ENCODE results near the gene TNIP3.

Gene TNIP3

DNA sequence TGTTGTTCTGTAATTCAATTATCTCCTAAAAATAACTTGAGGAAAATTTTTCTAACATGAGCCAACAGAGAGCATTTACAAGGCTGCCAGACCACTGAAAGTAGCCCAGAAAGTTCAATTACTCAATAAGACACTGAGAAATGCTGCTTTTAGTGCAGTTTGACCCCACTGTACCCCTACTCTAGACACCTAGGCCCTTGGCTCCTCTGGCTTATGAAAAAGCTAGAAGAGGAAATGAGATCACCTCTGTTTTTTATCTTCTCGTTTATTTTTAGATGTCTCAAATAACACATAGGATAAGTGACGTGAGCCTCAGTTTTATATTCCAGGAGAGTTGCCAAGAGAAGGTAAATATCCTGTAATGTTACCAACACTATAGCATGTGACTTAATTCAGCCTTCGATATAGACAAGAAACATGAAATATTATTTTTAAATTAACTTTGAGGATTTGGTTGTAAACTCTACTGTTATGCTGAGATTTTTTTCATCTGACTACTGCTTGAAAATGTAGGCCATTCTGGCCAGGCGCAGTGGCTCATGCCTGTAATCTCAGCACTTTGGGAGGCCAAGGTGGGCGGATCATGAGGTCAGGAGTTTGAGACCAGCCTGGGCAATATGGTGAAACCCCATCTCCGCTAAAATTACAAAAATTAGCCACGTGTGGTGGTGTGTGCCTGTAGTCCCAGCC, 24.4 kb downstream of the TNIP3 start:
- no peak for DNase-seq (ENCODE audit: low read depth in 1 of 2, low spot score in 1 of 2)

DNA sequence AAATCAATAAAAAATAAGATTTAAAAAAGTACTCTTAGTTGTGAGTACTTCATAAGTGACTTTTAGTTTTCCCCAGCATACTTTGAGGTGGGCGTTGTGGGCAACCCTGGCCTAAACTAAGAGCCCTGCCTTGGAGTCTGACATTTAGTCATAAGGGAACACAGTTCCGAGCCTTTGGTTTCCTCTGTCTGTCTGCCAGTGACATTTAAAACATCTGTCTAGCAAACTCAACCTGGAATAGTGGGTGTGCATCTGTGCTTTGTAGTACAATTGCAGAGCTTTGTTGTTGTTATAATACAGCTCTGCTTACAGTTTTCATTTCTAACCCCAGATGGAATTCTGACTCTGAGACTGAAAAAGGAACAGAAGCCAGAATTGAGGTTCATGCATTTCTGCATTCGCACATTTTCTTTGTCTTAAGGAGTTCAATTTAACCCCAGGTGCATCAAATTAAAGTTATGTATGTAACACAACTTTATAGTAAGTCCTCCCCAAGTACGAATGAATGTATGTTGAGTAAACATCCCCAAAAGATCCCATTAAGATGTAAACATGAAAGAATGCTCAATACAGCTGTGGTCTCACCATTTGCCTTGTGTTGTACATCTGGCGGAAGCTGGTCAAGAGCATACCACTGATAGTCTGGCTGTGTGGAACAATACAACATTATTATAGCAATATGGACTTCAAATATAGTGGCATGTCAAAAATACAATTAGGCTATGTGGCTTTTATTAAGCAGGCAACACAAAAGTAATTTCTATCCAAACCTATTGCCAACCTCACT, 25.9 kb downstream of the TNIP3 start:
- no peak for DNase-seq (ENCODE audit: low read depth in 1 of 2, low spot score in 1 of 2)

GRCh38 chr4:121130326-121130660, 33.8 kb downstream of the TNIP3 start:
- no peak for DNase-seq (ENCODE audit: low read depth in 1 of 2, low spot score in 1 of 2)

DNA sequence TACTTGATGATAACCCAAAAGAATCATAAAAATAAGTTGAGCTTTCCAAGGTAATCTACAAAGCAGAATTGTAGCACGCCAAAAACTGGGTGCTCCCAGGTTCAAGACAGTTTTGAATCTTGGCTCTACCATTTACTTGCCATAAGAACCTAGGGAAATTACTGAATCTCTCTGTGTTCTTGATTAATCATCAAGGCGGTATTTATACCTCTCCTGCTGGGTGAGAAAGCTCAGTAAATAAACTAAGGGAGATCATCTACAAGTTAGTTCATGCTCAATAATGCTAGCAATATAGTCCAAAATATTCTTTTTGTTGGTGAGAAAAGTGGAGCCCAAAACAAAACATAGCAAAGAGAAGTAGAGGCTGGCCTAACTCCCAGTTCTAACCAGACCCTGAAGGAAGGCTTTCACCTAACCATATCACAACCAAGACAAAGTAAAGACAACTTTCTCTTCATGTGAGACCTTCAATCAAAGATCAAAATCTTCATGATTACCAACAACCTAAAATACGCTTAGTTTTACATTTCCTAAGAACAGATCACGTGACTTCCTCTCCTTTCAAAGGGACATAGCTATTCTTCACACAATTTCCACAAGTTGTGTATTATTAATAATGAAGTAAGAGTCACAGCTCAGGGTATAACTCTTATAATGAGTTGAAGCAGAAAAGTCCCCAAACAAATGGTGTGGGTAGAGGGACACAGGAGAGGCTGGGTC, 34.4 kb downstream of the TNIP3 start:
- no peak for DNase-seq (ENCODE audit: low read depth in 1 of 2, low spot score in 1 of 2)

DNA sequence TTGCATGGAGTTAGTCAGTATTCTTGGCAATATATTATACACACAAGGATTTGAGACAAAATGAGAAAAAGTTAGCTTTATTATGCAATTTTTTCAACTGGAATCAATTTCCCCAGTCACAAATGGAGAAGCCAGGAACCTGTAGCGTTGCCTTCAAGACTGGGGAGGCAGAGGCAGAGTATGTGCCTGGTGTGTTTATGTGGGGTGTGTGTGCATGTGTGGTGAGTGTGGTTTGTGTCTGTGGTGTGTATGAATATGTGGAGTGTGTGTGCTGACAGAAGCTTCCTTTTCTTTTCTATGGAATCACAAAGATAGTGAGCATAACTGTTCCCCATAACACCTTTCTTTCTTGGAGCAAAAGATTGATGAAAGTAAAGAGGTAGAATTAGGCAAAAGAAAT, 37.0 kb downstream of the TNIP3 start:
- DNase-seq (ENCODE audit: low read depth in 1 of 2, low spot score in 1 of 2), result no peak

DNA sequence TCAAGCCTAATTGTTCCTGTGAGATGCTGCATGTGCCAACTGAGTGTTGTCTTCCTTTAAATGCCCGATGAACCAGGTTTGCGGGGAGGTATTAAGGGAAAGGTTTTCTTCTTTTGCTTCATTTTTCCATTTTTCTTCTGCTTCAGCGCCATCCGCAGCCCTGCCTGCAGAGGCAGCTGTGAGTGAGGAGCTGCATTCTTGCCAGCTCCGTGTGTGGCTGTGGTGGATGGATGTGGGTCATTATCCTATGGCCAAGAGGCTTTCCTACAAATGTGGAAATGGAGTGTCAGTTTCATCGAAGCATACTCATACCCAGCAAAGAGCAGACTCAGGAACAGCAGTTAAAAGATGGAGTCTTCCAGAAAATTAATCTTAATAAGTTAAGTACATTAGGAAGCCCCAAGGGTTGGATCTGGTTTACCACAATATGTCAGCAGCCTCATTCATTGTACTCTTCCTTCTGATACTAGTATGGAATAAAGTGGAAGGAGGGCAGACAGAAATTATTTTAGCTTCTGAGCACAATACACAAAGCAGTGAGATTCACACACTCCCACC, 37.6 kb downstream of the TNIP3 start:
- DNase-seq (ENCODE audit: low read depth in 1 of 2, low spot score in 1 of 2), result no peak

DNA sequence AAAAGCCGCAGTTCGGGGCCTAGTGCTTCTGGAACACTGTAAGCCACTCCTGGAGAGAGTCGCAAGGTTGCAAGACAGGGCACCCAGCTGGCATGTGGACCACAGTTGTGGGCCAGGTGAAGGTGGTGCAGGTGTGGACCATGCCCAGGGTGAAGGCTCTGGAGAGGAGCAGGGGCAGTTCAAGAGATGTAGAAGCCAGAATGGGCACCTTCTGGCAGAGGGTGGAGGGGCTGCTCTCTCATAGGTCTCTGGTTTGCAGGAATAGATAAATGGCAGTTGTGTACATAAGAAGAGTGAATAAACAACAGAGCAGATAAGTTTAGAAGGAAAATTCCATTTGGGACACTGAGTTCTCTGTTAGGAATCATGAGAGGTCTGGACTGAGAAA, 38.6 kb downstream of the TNIP3 start:
- no peak for DNase-seq (ENCODE audit: low read depth in 1 of 2, low spot score in 1 of 2)

DNA sequence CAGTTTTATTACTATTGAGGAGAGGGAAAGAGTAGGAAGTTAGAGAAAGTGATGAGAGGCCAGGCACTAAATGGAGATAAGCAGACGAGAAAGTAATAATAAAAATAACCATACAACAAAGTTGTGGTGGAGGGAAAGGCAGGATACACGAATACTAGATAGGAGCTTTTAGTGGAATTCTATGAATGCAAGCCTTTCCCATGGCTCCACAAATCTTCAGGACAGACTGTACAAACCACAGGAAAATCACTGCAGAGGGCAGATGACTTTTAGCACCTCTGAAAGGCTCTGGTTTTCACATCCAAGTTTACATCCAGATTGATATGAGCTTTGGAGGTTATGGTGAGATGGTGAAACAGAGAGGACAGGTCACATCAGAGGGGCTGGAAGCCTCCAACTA, 41.5 kb downstream of the TNIP3 start:
- no peak for DNase-seq (ENCODE audit: low read depth in 1 of 2, low spot score in 1 of 2)

DNA sequence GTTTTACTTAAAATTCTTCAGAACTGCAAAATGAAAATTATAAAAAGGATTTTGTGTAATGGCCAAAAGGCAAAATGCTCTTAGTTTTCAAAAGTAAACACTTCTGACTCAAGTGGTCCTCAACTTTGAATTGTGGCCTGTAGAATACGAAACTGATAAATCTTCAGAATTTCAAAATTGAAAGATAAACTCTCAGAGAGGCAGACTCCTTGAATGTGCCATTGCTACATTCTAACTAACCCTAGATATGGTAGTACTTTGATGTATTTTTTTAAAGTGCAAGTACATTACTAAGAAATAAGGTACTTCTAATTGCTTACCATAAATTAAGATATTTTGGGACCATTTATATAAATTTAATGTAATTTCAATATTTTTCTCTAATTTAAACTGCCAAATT, 44.4 kb downstream of the TNIP3 start:
- DNase-seq (ENCODE audit: low read depth in 1 of 2, low spot score in 1 of 2), result no peak

GRCh38 chr4:121118344-121118743, 45.8 kb downstream of the TNIP3 start:
- no peak for DNase-seq (ENCODE audit: low read depth in 1 of 2, low spot score in 1 of 2)

- DNase-seq (ENCODE audit: low read depth in 1 of 2, low spot score in 1 of 2), result no peak
Observed at GRCh38 chr4:121114756-121115155, 49.4 kb downstream of the TNIP3 start.

- no peak for DNase-seq (ENCODE audit: low read depth in 1 of 2, low spot score in 1 of 2)
Observed at GRCh38 chr4:121112530-121112929, 51.6 kb downstream of the TNIP3 start.

DNA sequence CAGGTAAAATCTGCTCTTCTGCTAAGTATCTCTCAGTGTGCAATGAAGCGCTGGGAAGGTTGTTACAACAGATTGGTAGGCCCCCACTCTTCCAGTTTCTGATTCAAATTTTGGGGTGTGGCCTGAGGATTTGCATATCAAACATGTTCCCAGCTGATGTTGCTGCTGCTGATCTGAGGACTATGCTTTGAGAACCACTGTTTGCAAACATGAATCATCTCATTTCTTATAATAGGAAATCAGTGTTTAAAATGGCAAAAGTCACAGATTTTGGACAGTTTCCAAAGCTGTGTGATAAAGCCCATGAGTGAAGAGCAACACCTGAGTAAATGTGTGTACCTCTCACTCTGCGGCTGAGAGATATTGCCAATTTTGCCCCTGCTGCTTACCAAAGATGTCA, 55.6 kb downstream of the TNIP3 start:
- DNase-seq (ENCODE audit: low read depth in 1 of 2, low spot score in 1 of 2), result no peak

DNA sequence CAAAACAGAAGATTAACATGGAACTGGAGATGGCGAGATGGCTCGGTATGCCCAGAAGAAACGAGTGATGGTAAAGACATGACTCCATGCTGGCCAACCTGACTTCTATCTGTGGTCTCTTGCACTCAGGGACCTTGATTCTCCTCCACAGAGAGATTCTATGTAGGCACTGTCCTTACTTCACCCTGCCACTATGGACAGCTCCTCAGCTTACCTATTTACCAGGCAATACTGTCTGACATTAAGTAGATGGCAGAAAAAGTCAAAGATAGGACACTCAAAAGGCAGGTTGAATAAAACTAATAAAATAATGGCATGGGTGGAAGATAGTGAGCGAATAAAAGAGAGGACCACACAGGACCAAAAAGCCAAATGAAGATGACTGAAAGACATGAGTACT, 56.6 kb downstream of the TNIP3 start:
- DNase-seq (ENCODE audit: low read depth in 1 of 2, low spot score in 1 of 2), result no peak

- no peak for DNase-seq (ENCODE audit: low read depth in 1 of 2, low spot score in 1 of 2)
Observed at GRCh38 chr4:121100093-121100775, 63.9 kb downstream of the TNIP3 start.

GRCh38 chr4:121098266-121098665, 65.9 kb downstream of the TNIP3 start:
- no peak for DNase-seq (ENCODE audit: low read depth in 1 of 2, low spot score in 1 of 2)

GRCh38 chr4:121096629-121097028, 67.5 kb downstream of the TNIP3 start:
- DNase-seq (ENCODE audit: low read depth in 1 of 2, low spot score in 1 of 2), result no peak

- DNase-seq (ENCODE audit: low read depth in 1 of 2, low spot score in 1 of 2), result no peak
Observed at GRCh38 chr4:121096191-121096590, 67.9 kb downstream of the TNIP3 start.

DNA sequence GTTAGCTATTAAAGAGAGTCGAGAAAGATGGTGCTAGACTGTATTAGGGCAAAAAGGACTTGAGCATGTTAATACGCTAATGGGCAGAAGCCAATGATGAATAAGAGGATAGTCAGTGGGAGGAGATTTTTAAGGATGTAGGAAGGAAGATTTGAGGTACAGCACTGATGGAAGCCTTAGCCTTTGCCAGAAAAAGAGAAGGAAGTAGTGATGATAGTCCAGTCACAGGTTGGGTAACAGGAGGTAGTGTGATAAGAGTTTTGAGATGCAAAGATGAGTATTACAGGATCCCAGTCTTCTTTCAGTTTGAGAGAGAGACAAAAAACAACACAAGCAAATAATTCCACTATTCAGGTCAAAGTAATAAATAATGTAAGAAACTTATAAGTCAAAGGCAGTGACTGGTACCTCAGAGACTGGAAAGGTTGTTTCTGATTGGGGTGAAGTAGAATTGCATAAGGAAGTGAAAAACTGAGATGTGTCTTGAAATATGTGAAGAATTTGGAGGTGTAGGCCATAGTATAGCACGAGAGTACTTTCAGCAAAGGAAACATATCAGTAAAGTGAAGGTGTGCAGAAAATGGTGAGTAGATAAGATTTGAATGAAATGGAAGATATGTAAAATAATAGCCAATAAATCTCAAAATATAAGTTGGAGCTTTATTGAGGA, 69.7 kb downstream of the TNIP3 start:
- no peak for DNase-seq (ENCODE audit: low read depth in 1 of 2, low spot score in 1 of 2)

GRCh38 chr4:121093261-121093660, 70.9 kb downstream of the TNIP3 start:
- no peak for DNase-seq (ENCODE audit: low read depth in 1 of 2, low spot score in 1 of 2)

- DNase-seq (ENCODE audit: low read depth in 1 of 2, low spot score in 1 of 2), result no peak
Observed at GRCh38 chr4:121091941-121092340, 72.2 kb downstream of the TNIP3 start.

All from activated T-helper 1 cell treated with anti-CD3 and anti-CD28 coated beads, Interleukin-2, amount 50 U/mL, for 16 hours (primary cell).